GM12874 (cell line): Measurements from ENCODE around the gene NADSYN1.

Experiments used
- TF ChIP-seq, protein P1 (sequence below): IDR thresholded peaks from 2 replicates; pipeline ENCODE4 v1.5.1; 2011; ENCODE audit warnings: low read depth, mild to moderate bottlenecking, control low read depth, low read length, moderate library complexity; ENCODE audit not compliant: insufficient read depth

The NADSYN1 gene

DNA sequence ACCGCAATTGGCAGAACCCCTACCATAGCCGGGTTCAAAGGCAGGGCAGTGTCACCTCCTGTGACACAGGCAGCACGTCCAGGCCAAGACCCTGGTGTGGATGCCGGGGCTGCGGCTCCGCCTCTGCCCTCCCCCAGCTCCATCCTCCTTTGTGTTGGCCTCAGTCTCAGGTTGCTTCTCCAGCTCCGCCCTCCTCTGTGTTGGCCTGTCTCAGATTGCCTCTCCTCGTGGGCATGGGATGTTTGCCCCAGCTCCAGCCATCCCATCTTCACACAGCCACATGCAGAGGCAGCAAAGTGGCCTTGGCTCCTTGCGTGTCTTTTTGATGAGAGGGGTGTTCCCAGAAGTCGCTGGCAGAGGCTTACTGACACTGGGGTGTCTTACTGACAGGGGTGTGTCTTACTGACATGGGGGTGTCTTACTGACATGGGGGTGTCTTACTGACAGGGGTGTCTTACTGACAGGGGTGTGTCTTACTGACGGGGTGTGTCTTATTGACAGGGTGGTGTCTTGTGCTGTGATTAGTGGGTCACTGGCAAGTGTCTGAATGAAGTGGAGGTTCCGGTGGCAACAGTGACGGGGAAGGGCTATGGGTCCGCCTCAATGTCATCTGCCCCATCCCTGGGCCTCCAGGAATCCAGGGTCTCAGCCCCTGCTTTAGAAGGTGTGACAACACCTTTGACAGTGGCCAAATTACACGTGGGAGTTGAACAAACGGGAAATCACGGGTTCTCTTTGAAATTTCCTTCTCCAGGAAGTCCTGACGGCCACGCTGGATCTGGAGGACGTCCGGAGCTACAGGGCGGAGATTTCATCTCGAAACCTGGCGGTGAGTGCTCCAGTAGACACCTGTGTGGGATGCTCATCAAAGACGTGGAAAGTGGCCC is 24.9 kb downstream of the NADSYN1 start:
- TF ChIP-seq, protein P1, sequence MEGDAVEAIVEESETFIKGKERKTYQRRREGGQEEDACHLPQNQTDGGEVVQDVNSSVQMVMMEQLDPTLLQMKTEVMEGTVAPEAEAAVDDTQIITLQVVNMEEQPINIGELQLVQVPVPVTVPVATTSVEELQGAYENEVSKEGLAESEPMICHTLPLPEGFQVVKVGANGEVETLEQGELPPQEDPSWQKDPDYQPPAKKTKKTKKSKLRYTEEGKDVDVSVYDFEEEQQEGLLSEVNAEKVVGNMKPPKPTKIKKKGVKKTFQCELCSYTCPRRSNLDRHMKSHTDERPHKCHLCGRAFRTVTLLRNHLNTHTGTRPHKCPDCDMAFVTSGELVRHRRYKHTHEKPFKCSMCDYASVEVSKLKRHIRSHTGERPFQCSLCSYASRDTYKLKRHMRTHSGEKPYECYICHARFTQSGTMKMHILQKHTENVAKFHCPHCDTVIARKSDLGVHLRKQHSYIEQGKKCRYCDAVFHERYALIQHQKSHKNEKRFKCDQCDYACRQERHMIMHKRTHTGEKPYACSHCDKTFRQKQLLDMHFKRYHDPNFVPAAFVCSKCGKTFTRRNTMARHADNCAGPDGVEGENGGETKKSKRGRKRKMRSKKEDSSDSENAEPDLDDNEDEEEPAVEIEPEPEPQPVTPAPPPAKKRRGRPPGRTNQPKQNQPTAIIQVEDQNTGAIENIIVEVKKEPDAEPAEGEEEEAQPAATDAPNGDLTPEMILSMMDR = no peak

DNA sequence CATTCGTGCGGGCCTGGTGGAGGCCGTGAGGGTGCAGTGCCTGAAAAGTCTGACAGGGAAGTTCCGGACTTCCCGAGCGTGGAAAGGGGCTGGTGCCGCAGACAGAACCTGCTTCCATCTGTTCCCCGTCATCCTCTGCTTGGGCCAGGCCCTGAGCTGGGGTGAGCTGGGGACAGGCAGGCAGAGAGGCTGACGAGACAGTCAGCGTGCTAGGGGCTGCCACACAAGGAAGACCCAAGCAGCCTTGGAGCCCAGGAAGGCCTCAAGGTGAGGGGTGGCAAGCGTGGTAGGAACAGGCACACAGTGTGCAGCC is 25.5 kb downstream of the NADSYN1 start:
- TF ChIP-seq, protein P1 = no peak

DNA sequence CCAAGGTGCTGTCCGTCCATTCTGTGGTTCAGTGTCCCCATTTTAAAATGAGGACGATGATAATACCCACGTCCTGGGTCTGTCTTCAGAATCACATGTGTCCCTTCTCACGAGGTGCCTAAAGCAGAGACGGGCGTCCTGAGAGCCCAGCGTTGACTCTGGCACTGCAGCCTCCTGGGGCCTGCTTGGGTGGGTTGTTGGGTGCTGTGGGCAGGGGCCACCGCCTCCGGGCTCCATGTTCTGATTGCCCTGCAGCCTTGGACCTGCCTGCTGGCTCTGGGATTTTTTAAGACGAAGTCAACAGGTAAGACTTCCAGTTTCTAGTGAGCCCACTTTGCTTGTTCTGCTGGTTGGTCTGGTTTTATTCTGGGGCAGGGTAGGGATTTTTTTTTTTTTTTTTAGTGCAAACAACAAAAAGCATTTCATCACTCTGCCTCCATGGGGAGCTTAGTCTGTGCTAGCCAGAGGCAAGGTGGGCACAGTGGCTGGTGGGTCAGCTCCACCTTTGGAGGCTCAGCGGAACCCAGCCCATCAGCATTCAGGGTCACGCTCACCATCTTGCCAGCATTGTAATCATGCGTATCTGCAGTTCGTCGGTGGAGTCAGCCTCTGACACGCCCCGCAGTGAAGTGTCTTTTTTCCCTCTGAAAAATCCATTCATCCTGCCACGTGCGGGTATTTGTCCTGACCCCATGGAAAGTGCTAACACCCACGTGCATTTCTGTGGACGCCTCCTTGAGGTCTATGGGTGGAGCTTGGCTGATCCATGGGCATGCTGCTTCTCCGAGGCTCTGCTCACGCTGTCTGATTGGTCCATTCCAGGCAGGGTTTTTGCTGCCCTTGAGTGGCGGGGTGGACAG is 28.3 kb downstream of the NADSYN1 start:
- TF ChIP-seq, protein P1 = no peak

DNA sequence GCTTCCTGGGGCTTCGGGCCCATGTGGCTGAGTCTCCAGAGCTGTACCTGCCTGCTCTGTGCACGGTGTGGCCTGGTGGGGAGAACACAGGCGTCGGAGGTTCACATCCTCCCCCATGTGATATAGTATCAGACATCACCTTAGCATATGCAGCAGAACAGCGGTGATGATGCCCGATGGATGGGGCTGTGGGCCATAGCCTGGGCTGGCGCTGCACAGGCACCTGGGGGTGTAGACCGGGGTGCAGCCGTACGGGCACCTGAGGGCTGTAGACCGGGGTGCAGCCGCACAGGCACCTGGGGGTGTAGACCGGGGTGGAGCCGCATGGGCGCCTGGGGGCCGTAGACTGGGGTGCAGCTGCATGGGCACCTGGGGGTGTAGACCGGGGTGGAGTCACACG is 29.2 kb downstream of the NADSYN1 start:
- TF ChIP-seq, protein P1 = no peak

DNA sequence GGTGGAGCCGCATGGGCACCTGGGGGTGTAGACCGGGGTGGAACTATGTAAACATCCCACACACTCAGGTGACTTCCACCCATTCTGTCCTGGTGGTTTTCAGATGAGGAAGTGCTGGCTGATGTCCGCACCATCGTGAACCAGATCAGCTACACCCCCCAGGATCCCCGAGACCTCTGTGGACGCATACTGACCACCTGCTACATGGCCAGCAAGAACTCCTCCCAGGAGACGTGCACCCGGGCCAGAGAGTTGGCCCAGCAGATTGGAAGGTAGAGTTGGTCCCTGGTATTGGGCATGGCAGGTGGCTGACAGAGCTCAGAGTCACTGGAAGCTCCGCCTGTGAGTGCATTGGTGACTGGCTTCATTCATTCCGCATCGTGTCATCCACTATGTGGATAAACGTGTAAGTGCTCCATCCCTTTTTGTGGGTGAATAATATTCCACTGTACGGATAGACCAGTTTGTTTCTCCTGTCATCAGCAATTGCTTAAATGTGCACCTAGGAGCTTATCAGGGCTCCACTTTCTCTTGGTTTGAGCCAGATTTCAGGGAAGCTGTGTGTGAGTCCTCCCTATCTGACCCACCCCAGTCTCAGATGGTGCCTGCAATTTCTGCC is 29.9 kb downstream of the NADSYN1 start:
- TF ChIP-seq, protein P1 = no peak

DNA sequence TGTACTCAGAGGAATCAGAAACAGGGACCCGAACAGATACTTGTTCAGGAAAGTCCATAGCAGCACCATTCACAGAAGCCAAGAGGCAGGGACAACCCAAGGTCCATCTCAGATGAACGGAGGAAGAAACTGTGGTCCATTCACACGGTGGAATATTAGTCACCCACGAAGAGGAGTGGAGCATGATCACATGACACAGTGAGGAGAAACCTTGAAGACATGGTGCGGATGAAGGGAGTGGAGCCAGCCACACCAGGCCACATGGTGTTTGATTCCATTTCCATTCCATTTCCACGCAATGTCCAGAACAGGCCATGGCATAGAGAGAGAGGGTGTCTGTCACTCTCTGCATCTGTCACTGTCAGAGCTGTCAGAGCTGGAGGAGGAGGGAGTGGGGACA is 30.7 kb downstream of the NADSYN1 start:
- TF ChIP-seq, protein P1 = no peak
